Mucosa of rectum (tissue), 2 donors: ENCODE results near the gene M6PR.
"Not testable (repeated sequence)": the region's sequence is repeated elsewhere in the genome, so short reads cannot be mapped to it uniquely, and the experiment has no call there.

ENCODE experiments used
- H3K27ac ChIP-seq, 2 donors: one replicate each; pipeline ENCODE4 v1.7.0; 2013; ENCODE audit warnings: inconsistent platforms in 2 of 2, low read depth in 2 of 2, low read length in 2 of 2
- H3K27me3 ChIP-seq, 2 donors: one replicate each; pipeline ENCODE4 v1.7.0; 2013; ENCODE audit warnings: low read length in 2 of 2; ENCODE audit not compliant: control insufficient read depth in 2 of 2, insufficient read depth in 2 of 2
- H3K36me3 ChIP-seq, 2 donors: one replicate each; pipeline ENCODE4 v1.7.0; 2013; ENCODE audit warnings: low read length in 2 of 2; ENCODE audit not compliant: control insufficient read depth in 2 of 2, insufficient read depth in 2 of 2
- H3K4me1 ChIP-seq, 2 donors: one replicate each; pipeline ENCODE4 v1.7.0; 2013; ENCODE audit warnings: low read length in 2 of 2, mild to moderate bottlenecking in 1 of 2; ENCODE audit not compliant: control insufficient read depth in 2 of 2, insufficient read depth in 2 of 2
- H3K4me3 ChIP-seq, 2 donors: one replicate each; pipeline ENCODE4 v1.7.0; 2013; ENCODE audit warnings: low read length in 2 of 2
- H3K9ac ChIP-seq, 2 donors: one replicate each; pipeline ENCODE4 v1.7.0; 2013; ENCODE audit warnings: low read length in 2 of 2, low read depth in 1 of 2, mild to moderate bottlenecking in 1 of 2
- H3K9me3 ChIP-seq, 2 donors: one replicate each; pipeline ENCODE4 v1.7.0; 2013; ENCODE audit warnings: low read length in 2 of 2; ENCODE audit not compliant: control insufficient read depth in 2 of 2
- donor health status: healthy.
- donor health status: Normal muscosa, but diverticular disease.

M6PR gene

GRCh38 chr12:8902703-8903102 is 46.7 kb downstream of the M6PR start:
- H3K4me3 ChIP-seq, H3K9me3 ChIP-seq, H3K9ac ChIP-seq, H3K27me3 ChIP-seq, H3K4me1 ChIP-seq, H3K36me3 ChIP-seq, H3K27ac ChIP-seq: not testable (repeated sequence)

GRCh38 chr12:8899830-8900229 is 49.6 kb downstream of the M6PR start:
- H3K27ac ChIP-seq = no peak overlapping the region
- no peak overlapping the region for H3K4me3 ChIP-seq
- no peaks in the 10 kb centered on the region for H3K36me3 ChIP-seq
- no peaks in the 10 kb centered on the region for H3K4me1 ChIP-seq
- no peak overlapping the region for H3K9ac ChIP-seq
- H3K27me3 ChIP-seq = no peaks in the 10 kb centered on the region
- no peaks in the 10 kb centered on the region for H3K9me3 ChIP-seq

GRCh38 chr12:8897081-8897480 is 52.4 kb downstream of the M6PR start:
- H3K9me3 ChIP-seq = no peaks in the 10 kb centered on the region
- H3K27me3 ChIP-seq = no peaks in the 10 kb centered on the region
- no peak overlapping the region for H3K4me3 ChIP-seq
- H3K9ac ChIP-seq = no peak overlapping the region
- H3K36me3 ChIP-seq = no peaks in the 10 kb centered on the region
- H3K4me1 ChIP-seq = no peaks in the 10 kb centered on the region
- no peak overlapping the region for H3K27ac ChIP-seq

- Histone ChIP-seq H3K9me3 (no peaks in the 10 kb centered on the region), H3K27ac (no peak overlapping the region), H3K4me1 (no peaks in the 10 kb centered on the region), H3K4me3 (no peak overlapping the region), H3K36me3 (no peaks in the 10 kb centered on the region), H3K9ac (no peak overlapping the region), H3K27me3 (no peaks in the 10 kb centered on the region)
Observed at GRCh38 chr12:8894986-8895385, 54.5 kb downstream of the M6PR start.

GRCh38 chr12:8894378-8894777 is 55.1 kb downstream of the M6PR start:
- no peaks in the 10 kb centered on the region for H3K4me1 ChIP-seq
- H3K9me3 ChIP-seq = no peaks in the 10 kb centered on the region
- no peak overlapping the region for H3K4me3 ChIP-seq
- H3K9ac ChIP-seq = no peak overlapping the region
- no peaks in the 10 kb centered on the region for H3K36me3 ChIP-seq
- no peaks in the 10 kb centered on the region for H3K27me3 ChIP-seq
- no peak overlapping the region for H3K27ac ChIP-seq

GRCh38 chr12:8891976-8892375 is 57.5 kb downstream of the M6PR start:
- Histone ChIP-seq H3K9me3 (no peaks in the 10 kb centered on the region), H3K36me3 (no peaks in the 10 kb centered on the region), H3K9ac (no peak overlapping the region), H3K4me3 (no peak overlapping the region), H3K27me3 (no peaks in the 10 kb centered on the region), H3K4me1 (no peaks in the 10 kb centered on the region), H3K27ac (no peak overlapping the region)
